SK-N-DZ (cell line): Measurements from ENCODE around the gene ALOXE3.

Source experiments
- DNase-seq: peaks from one replicate; pipeline ENCODE4 v3.0.0-alpha.2; 2015; ENCODE audit warnings: low spot score
- small RNA-seq, 2 experiments: library from RNA; depleted of rRNA; stranded (forward); fragments of <200 nt; gene quantifications; one replicate each; pipeline ENCODE3, GENCODE V24; 2014

The ALOXE3 gene

GRCh38 chr17:8055851-8056231 is 62.5 kb downstream of the ALOXE3 start:
- DNase-seq = no peak

DNA sequence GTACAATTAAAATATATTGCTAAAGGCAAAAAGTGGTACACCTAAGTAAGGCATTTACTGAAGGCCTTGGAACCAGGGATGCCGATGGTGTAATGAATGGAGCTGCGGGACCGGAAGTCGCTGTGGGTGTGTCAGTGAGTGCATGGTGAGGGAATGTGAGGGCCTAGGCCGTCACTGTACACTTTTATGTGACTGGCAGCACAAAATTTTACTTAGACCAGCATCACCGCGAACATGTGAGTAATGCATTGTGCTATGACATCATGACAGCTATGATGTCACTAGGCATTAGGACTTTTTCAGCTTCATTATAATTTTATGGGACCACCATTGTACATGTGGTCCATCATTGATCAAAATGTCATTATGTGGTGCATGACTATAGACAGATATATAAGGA is 64.7 kb downstream of the ALOXE3 start:
- DNase-seq = no peak

GRCh38 chr17:8052256-8053252 is 65.8 kb downstream of the ALOXE3 start:
- DNase-seq = no peak

DNA sequence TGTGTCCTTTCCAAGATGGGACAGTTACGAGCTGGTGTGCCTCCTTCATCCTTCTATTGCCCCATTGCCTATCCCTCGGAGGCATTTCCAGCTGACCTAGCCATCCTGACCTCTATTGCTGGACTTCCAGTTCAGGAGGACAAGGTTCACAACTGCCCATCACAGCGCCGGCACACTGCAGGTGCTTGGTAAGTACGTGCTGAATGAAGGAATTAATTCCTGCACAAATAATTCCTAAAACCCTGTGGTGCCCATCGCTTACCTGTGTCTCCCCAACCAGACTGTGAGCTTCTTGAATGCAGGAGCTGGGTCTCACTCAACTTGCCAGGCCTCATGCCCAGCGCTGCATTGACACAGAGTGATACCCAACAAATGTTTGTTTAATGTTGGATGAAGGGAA is 66.5 kb downstream of the ALOXE3 start:
- DNase-seq = no peak

- DNase-seq = no peak
Observed at GRCh38 chr17:8048736-8049135, 69.6 kb downstream of the ALOXE3 start.

DNA sequence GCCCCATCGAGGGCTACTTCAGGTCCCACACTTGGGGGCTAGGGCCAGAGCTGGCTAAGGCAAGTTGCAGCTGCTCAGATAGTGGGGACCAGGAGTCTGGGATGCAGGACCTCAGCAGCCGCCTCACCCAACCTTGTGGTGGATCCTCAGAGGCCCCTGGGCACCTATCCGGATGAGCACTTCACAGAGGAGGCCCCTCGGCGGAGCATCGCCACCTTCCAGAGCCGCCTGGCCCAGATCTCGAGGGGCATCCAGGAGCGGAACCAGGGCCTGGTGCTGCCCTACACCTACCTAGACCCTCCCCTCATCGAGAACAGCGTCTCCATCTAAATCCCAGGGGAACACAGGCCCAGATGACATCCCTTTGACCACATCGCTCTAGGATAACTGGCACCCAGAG is 70.1 kb downstream of the ALOXE3 start:
- DNase-seq = no peak

GRCh38 chr17:8047769-8048110 is 70.6 kb downstream of the ALOXE3 start:
- no peak for DNase-seq

GRCh38 chr17:8046929-8047768 is 71.2 kb downstream of the ALOXE3 start:
- no peak for DNase-seq

GRCh38 chr17:8046306-8046928 is 71.9 kb downstream of the ALOXE3 start:
- no peak for DNase-seq

Small RNA genes lying within 50 kb of the gene (small RNA-seq; reads per million reads assigned to genes)
- gene MIR4314 = 0 reads per million in 2 experiments
